NCI-H146 (cell line): ENCODE measurements around the gene FARP1.

Experiments used
- DNase-seq: peaks from one replicate; lab custom pipeline; 2025; lab: John Stamatoyannopoulos, UW

FARP1 gene

GRCh38 chr13:98141091-98141490 is 1.8 kb upstream of the FARP1 start:
- DNase-seq: no peak

GRCh38 chr13:98141509-98142379 is 1.1 kb upstream of the FARP1 start:
- peak; percentile 78 for DNase-seq

DNA sequence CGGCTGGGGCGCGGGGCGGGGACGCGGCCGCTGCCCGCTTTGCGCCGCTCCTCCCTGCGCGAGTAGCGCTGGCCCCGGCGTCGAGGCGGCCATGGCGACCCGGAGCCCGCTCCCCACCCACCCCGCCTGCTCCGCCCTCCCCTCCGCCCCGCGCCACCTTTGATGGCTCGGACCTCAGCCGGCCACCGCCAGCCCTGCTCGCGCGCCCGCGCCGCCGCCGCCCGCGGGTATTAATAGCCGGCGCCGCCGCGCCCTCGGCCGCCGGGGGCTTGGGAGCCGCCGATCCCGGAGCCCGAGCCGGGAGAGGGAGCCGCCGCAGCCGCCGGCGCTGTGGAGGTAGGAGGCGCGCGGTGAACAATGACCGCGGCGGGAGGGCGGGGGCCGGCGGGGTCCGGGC is 261 bp downstream of the FARP1 start:
- DNase-seq: peak; percentile 85

GRCh38 chr13:98143601-98144026 is 720 bp downstream of the FARP1 start:
- DNase-seq: peak; percentile 55

DNA sequence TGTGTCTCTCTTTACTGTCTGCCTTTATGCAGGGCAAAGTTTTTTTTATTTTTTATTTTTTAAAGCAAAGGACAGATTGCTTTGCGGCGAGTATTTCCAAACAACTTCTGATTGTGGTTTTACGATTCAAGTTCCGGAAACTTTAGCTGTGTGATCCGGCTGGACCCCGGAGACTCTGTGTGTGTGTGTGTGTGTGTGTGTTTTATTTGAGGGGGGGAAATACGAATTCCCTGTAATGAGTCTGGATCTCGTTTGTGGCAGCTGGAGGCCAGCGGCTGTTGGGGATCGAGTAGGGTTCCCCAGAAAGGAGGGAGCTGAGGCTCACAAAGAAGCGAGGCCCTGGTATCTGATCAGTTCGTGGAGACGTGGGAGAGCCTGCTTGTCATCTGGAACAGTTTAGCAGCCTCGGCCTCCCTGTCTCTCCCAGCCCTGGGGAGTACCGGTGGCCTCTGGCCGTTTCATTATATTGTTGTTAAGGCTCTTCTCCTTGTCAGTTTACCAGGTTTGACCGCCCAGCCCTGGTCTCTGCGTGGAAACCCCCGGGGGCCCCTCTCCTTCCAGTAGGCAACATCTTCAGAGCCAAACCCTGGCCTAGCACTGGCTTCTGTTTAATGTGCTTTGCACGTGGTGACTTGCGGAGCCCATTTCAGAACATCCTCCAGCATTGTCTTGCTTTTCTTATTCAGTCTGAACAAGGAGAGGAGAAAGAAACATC is 1.3 kb downstream of the FARP1 start:
- DNase-seq: peak; percentile 50

DNA sequence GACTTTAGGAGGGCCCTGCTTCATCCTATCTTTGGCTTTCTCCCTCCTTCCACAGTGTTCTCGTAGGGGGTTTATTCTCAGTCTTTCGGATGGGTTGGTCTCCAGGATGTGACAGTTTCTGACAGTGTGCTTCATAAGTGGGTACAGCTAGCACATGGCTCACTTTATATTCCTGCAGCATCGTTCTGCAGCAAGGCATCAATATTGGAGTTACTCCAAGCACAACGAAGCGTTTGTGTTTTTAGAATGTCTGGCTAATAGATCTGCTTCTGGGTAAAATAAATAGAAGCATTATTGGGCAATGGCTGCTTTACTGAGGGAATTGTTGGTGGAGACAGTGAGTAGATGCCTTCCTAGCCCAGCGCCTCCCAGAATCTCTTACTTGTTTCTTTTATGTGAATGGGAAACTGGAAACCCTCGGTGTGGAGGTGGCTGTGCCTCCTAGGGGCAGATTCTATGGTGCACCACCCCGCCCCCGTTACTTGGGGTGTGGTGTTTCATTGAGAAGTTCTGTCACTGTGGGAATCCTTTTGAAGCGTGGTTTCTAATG is 2.0 kb downstream of the FARP1 start:
- peak; percentile 61 for DNase-seq

- DNase-seq: no peak
Observed at GRCh38 chr13:98147521-98147920, 4.6 kb downstream of the FARP1 start.

GRCh38 chr13:98150832-98151479 is 8.1 kb downstream of the FARP1 start:
- no peak for DNase-seq

GRCh38 chr13:98155475-98156109 is 12.7 kb downstream of the FARP1 start:
- DNase-seq: no peak

GRCh38 chr13:98156259-98156658 is 13.4 kb downstream of the FARP1 start:
- no peak for DNase-seq

GRCh38 chr13:98157188-98157587 is 14.3 kb downstream of the FARP1 start:
- DNase-seq: no peak

GRCh38 chr13:98157609-98158008 is 14.7 kb downstream of the FARP1 start:
- DNase-seq: no peak

DNA sequence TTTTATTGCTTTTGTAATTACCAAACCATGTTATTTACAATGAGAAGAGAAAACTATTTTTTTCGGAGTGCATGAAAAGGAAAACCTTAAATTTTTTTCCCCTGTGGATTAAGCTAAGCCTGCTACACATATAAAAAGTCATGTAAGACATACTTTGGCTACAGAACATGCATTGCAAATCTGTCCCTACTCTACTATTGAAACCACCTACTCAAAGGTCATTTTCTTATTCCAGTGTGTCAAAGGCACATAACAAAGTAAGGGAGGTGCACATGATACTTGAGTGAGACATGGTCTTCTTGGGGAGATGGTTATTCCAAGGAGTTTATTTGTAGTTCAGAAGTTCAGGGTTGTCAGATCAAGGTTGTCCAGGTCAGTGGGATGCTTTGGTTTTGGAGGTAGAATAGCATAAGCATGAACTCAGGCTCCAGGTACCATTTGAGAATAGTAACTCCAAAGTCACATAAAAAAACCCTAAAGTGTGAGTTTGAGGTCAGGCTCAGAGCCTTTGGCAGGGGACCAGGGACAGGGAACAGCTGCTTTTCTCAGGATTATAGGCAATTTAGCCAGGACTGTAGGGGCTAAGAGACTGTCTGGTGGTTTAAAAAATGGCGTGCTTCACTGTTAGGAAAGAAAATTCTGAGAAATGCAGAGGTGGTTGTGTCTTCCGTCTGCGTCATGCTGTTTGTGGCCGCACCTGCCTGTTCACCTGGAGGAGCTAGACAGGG is 15.4 kb downstream of the FARP1 start:
- no peak for DNase-seq

DNA sequence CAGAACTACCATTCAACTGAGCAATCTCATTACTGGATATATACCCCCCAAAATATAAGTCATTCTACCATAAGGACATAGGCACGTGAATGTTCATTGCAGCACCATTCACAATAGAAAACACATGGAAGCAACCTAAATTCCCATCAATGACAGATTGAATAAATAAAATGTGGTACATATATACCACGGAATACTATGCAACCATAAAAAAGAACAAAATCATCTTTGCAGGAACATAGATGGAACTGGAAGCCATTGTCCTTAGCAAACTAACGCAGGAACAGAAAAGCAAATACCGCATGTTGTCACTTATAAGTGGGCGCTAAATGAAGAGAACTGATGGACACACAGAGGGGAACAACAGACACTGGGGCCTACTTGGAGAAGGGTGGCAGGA is 20.0 kb downstream of the FARP1 start:
- DNase-seq: no peak

DNA sequence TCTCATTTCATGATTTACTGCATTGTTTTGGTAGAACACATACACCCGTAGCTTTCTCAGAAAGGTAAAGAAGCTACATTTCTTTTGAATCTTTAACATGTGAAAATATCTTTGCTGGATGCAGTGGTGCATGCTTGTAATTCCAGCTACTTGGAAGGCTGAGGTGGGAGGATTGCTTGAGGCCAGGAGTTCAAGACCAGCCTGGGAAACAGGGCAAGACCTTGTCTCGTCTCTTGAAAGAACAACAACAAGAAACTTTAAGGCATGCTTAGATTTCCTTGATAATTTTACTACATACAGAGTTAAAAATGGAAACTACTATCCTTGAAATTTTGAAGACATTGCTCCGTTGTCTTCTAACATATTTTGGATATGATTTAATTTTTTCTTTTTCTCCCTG is 26.4 kb downstream of the FARP1 start:
- no peak for DNase-seq

GRCh38 chr13:98171900-98172589 is 29.2 kb downstream of the FARP1 start:
- peak; percentile 40 for DNase-seq

DNA sequence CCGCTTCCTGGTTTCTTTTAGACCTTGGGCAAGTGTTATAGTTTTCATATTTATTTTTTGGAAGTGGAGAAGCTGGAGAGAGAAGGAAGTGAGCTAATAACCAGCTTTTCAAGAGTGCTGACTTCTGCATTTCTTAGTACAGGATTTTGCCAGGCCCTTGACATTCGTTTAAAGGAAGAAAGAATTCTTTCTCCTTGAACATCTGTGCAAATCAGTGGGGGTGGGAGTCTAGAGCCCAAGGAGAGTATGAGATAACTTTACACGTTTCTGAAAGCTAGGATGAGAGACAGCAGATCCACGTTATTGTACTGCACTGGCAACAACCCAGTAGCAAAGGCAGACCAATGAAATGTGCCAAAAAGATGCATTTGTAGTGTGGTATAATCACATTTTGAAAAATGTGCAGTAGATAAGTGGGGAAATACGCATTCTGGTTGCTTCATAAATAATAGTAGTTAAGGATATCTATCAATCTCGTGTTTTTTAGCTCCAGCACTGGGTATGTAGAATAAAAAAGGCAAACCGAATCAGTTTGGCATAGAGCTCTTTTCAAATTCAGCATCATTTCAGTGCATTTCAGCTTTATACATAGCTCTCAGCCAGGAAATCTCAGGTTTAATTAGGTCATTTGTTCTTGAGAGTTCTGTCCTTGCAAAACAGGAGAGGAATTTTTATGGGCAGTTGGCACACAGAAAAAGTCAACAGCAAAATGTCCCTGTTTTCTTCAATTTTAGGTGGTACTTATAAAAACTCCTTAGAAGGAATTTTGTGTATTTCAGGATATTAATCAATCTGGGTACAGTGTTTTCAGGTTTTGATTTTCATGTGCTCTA is 29.9 kb downstream of the FARP1 start:
- DNase-seq: no peak

GRCh38 chr13:98173431-98174152 is 30.7 kb downstream of the FARP1 start:
- DNase-seq: no peak

DNA sequence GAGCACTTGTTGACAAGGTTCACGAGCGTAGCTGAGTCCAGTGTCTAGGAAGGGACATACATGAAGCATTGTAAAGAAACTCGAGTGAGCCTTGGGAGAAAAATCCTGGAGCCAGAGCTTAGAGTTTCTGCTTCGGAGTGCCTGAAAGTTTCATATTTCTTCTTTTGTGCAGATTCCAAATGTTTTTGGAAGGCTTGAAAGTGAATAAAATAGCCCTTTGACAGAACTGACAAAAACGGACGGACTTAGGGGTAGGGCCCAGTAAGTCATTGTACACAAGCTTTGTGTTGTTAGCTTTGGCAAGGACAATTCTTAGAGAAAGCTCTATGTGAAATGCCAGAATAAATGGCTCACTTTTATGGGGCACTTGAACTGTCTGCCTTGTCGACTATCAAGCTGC is 31.4 kb downstream of the FARP1 start:
- no peak for DNase-seq
